GM13977 (cell line): ENCODE data around the gene CEP55.

Experiments
- DNase-seq: peaks from one replicate; pipeline ENCODE4 v3.0.0; 2012; ENCODE audit warnings: low spot score
- in situ Hi-C: fragments of 300-500 bp; cut with MboI; formaldehyde crosslinking; loops from one replicate; pipeline ENCODE4 v1.12.0; 2022; ENCODE audit warnings: low sequenced_read_pairs, low pct_unique_long_range_greater_than_20kb, mixed read lengths, inconsistent platforms; ENCODE audit not compliant: unreplicated experiment
- TF ChIP-seq, protein P1 (sequence below): IDR thresholded peaks from 2 replicates; pipeline ENCODE4 v1.5.1; 2012; ENCODE audit warnings: mild to moderate bottlenecking, control low read depth; ENCODE audit not compliant: insufficient read depth; ENCODE audit errors: extremely low read depth, missing control alignments

Gene CEP55

DNA sequence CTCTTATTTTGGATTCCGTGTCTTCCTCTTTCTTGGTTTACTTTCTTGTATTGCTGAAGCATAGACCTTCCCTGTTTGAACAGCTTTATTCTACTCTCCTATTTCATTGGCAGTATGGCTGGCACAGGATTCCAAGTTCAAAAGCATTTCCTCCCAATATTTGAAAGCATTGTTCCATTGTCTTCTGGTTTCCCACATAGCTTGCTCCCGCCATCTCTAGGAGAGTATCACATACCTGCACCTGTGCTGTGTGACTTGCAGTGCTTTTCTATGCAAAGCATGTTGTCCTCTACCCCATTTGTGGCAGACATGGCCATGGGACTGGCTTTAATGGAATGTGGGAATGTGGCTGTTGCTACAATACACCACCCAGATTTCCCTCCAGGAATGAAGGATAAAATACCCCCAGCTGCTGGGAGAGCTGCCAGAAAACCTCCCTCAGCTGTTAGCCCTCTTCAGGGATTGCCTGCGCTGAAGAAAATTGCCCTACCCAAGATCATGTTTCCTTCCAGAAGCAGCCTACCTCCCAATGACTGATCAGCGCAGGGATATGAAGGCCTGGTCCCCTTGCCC, 7.4 kb upstream of the CEP55 start:
- TF ChIP-seq, protein P1, sequence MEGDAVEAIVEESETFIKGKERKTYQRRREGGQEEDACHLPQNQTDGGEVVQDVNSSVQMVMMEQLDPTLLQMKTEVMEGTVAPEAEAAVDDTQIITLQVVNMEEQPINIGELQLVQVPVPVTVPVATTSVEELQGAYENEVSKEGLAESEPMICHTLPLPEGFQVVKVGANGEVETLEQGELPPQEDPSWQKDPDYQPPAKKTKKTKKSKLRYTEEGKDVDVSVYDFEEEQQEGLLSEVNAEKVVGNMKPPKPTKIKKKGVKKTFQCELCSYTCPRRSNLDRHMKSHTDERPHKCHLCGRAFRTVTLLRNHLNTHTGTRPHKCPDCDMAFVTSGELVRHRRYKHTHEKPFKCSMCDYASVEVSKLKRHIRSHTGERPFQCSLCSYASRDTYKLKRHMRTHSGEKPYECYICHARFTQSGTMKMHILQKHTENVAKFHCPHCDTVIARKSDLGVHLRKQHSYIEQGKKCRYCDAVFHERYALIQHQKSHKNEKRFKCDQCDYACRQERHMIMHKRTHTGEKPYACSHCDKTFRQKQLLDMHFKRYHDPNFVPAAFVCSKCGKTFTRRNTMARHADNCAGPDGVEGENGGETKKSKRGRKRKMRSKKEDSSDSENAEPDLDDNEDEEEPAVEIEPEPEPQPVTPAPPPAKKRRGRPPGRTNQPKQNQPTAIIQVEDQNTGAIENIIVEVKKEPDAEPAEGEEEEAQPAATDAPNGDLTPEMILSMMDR: no peak
- in situ Hi-C loops: loop anchor here (25.0 kb wide), 1 partner anchor 402 kb away; no protein-coding TSS in a partner anchor
- no peak for DNase-seq

DNA sequence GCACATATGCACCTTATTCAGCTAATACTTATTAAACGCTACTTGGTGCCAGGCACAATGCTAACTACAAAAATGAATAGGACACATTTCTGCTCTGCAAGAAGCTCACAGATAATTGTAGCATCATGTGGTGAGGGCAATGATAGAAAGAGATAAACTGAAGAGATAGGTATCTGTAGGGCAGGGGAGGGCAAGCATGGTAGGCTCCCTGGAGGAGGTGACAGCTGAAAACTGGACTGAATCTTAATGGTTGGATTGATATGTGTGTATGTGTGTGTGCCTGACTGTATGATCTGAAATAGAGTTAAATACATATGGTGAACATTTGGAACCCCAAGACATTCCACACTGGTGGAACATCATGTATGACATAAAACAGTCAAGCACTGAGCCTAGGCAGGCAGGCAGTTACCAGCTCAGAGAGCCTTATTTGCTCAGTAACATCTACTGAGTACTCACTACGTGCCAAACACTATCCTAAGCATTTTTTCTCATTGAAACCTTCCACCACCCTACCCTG, 4.8 kb upstream of the CEP55 start:
- TF ChIP-seq, protein P1: no peak
- in situ Hi-C loops: loop anchor here (25.0 kb wide), 1 partner anchor 404 kb away; no protein-coding TSS in a partner anchor

DNA sequence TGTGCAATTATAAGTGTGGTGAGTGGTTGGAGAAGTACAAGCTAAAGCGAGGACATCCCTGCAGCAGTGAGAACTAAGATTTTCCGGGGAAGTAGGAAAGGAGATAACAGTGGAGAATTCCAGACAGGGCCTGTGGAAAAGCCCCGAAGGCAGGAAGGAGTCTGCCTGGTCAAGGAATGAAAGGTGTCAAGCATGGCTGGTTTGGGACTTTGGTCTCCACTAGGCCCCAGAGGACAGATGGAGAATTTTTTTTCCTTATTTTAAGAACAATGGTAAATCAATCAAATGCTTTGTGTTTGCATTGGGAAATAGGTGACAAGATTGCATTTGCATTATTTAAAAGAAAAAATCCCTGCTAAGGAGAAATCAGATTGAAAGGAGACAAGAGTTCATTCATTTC, 3.2 kb upstream of the CEP55 start:
- in situ Hi-C loops: loop anchor here (25.0 kb wide), 1 partner anchor 406 kb away; no protein-coding TSS in a partner anchor
- DNase-seq: no peak
- TF ChIP-seq, protein P1: no peak

More for the DNA sequence above, 4.8 kb upstream of the CEP55 start:
- DNase-seq: no peak

DNA sequence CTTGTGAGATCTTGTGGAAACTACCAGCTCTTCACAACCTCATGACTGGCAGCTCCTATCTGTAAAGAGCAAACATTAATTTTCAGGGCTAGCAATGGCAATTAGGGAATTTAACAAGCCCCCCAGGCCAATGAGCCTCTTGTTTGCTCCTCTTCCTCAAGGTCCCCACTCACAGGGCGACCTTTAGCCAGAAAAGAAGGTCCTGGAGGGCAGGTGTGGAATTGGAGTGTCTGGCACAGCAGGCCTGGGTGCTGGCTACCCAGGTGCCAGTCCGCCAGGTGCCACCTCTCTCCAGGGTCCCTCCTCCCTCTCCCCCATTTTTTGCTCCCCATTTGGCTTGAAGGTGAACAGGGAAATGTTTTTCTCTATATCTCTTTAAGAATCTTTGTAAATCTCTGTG, 1.9 kb upstream of the CEP55 start:
- DNase-seq: no peak
- TF ChIP-seq, protein P1: no peak
- in situ Hi-C loops: loop anchor here (25.0 kb wide), 1 partner anchor 407 kb away; no protein-coding TSS in a partner anchor

DNA sequence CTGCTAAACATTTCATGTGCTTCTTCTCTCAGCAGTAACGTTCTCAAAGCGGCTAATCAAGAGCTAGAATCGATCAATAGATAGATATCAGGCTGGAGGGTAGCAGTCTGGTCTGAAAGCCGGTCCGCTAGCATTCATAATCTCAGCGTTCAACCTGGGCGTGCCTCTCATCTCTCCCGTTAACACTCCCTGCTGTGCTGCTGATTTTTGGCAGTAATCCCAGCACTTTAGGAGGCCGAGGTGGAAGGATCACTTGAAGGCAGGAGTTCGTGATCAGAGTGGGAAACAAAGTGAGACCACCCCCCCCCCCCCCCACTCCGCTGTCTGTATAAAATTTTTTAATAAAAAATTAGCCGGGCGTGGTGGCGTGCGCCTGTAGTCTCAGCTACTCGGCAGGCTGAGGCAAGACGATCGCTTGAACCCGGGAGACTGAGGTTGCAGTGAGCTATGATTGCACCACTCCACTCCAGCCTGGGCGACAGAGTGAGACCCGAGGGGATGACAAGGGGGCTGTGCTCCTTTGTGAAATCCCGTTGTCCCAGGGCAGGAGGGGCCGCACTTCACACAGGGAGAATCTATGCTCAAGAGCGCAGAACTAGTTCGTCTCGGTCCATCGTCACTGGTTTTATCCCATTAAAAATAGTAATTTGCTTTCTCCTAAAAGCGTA, 624 bp upstream of the CEP55 start:
- TF ChIP-seq, protein P1: no peak
- no peak for DNase-seq
- in situ Hi-C loops: loop anchor here (25.0 kb wide), 1 partner anchor 408 kb away; no protein-coding TSS in a partner anchor

DNA sequence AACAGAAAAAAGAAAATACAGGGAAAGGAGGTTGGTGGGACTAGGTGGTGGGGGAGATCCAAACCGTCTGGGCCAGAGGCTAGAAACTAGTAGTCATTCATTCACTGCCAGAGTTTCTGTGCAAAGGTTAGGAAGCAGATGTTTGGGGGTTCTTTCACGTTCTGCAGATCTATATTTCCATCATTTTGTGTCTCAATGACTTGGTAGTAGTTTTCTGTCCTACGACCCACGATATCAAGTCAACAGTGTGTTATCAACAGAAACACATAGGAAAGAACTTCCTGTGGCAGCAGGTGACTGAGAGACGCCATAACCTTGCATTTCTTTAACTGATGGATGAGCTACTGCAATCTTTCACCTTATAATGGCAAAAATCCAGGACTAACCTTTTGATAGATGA, 1.8 kb downstream of the CEP55 start:
- TF ChIP-seq, protein P1: no peak
- in situ Hi-C loops: loop anchor here (25.0 kb wide), 1 partner anchor 411 kb away; no protein-coding TSS in a partner anchor
- no peak for DNase-seq
